ENCODE results near the gene HNRNPM.

Gene HNRNPM, protein sequence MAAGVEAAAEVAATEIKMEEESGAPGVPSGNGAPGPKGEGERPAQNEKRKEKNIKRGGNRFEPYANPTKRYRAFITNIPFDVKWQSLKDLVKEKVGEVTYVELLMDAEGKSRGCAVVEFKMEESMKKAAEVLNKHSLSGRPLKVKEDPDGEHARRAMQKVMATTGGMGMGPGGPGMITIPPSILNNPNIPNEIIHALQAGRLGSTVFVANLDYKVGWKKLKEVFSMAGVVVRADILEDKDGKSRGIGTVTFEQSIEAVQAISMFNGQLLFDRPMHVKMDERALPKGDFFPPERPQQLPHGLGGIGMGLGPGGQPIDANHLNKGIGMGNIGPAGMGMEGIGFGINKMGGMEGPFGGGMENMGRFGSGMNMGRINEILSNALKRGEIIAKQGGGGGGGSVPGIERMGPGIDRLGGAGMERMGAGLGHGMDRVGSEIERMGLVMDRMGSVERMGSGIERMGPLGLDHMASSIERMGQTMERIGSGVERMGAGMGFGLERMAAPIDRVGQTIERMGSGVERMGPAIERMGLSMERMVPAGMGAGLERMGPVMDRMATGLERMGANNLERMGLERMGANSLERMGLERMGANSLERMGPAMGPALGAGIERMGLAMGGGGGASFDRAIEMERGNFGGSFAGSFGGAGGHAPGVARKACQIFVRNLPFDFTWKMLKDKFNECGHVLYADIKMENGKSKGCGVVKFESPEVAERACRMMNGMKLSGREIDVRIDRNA

DNA sequence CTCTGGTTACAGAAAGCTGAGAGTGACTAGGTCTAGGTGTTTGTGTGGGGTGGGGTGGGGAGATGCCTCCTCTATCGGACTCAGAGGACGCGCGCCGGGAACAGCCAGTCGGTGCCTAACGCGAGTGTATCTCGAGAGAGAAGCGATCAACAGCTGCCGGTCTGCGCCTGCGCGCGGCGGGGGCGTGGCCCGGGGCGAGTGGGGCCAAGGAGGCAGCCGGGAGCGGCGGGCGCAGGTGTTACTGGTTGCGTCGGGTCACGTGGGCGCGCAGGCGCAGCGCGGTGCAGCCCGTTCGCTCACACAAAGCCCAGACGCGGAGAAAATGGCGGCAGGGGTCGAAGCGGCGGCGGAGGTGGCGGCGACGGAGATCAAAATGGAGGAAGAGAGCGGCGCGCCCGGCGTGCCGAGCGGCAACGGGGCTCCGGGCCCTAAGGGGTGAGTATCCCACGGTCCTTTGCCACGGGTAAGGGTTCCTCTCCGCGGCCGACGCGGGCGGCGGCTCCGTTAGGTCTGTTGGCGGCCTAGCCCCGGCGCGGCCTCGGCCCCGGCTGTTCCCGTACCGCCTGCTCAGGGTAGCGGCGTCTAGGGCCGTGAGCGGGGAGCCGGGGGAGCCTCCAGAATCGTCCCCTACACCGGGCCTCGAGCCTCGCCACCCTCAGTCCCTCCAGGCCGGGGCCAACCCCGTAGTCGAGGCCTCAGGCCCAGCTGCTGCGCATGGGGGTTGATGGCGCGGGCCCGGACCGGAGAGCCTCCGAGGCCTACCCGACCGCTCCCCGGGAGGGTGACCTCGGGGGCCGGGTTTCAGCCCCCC lies at the start of gene HNRNPM:
Gene HNRNPM, plus strand, starts transcription at position 299 of the 811 bp plus-strand sequence. Its CDS starts 24 bp downstream, at position 323.
- TF ChIP-seq, protein P1, sequence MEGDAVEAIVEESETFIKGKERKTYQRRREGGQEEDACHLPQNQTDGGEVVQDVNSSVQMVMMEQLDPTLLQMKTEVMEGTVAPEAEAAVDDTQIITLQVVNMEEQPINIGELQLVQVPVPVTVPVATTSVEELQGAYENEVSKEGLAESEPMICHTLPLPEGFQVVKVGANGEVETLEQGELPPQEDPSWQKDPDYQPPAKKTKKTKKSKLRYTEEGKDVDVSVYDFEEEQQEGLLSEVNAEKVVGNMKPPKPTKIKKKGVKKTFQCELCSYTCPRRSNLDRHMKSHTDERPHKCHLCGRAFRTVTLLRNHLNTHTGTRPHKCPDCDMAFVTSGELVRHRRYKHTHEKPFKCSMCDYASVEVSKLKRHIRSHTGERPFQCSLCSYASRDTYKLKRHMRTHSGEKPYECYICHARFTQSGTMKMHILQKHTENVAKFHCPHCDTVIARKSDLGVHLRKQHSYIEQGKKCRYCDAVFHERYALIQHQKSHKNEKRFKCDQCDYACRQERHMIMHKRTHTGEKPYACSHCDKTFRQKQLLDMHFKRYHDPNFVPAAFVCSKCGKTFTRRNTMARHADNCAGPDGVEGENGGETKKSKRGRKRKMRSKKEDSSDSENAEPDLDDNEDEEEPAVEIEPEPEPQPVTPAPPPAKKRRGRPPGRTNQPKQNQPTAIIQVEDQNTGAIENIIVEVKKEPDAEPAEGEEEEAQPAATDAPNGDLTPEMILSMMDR (IDR thresholded peaks at IDR 0.05; ENCODE audit: unreplicated experiment in 3 of 3) = no peak
- H3K36me3 Mint-ChIP-seq (ENCODE audit: low read depth) = peaks cover 31% of the 10 kb centered on the region

DNA sequence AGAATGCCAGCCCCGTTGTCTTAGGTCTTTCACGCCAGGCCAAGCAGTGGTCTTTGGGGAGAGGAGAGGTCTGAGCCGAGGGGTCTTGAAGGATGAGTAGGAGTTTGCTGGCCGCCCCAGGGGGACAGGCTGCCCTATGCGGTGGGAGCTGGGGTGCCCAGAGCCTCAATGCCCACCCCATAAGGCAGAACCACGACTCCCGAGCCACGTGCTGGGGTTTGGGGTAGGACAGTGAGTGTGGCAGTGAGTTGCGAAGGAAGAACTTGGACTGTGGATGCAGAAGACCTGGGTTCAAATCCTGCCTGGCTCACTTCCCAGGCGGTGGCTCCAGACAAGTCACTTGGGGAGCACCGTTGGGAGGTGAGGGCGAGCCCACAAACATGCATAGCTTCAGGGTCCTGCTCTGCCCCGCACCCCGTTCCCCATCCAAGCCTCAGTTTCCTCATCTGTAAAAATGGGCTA lies 49.1 kb upstream of the HNRNPM start:
- Mint-ChIP-seq H3K27ac (peak overlapping the region; percentile 18 to 45 (median 26)), H3K9me3 (no peaks in the 10 kb centered on the region), H3K4me3 (no peak overlapping the region), H3K27me3 (ENCODE audit: low read depth) (no peaks in the 10 kb centered on the region), H3K4me1 (peaks cover 36% of the 10 kb centered on the region), H3K36me3 (ENCODE audit: low read depth) (peaks cover 18% of the 10 kb centered on the region)
- TF ChIP-seq, protein P1 (IDR thresholded peaks at IDR 0.05; ENCODE audit: unreplicated experiment in 3 of 3) = no peak

More for the DNA sequence above, at the start of gene HNRNPM:
- H3K9me3 Mint-ChIP-seq = no peaks in the 10 kb centered on the region
- peak within 1 kb of the TSS; percentile 96 to 98 (median 97) for H3K4me3 Mint-ChIP-seq
- peaks cover 39% of the 10 kb centered on the region for H3K4me1 Mint-ChIP-seq
- peak within 1 kb of the TSS; percentile 97 to 98 (median 97) for H3K27ac Mint-ChIP-seq
- no peaks in the 10 kb centered on the region for H3K27me3 Mint-ChIP-seq (ENCODE audit: low read depth)

DNA sequence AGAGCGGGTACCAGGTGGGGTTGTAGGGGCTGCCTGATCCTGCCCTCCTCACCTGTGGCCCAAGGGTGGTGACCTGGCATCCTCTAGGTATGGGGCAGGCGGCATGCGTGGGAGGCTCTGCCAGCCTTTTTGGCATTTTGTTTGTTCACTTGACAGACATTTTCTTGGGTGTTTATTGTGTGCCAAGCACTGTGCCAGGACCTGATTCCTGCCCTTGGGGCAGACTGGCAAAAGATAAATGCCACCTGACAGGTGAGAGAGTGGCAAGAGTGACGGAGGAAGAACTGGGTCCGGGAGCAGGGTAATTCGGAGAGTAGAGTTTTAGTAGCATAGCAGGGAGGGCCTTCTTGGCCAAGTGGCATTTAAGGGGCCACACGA lies 48.6 kb upstream of the HNRNPM start:
- TF ChIP-seq, protein P1 (IDR thresholded peaks at IDR 0.05; ENCODE audit: unreplicated experiment in 3 of 3) = no peak

DNA sequence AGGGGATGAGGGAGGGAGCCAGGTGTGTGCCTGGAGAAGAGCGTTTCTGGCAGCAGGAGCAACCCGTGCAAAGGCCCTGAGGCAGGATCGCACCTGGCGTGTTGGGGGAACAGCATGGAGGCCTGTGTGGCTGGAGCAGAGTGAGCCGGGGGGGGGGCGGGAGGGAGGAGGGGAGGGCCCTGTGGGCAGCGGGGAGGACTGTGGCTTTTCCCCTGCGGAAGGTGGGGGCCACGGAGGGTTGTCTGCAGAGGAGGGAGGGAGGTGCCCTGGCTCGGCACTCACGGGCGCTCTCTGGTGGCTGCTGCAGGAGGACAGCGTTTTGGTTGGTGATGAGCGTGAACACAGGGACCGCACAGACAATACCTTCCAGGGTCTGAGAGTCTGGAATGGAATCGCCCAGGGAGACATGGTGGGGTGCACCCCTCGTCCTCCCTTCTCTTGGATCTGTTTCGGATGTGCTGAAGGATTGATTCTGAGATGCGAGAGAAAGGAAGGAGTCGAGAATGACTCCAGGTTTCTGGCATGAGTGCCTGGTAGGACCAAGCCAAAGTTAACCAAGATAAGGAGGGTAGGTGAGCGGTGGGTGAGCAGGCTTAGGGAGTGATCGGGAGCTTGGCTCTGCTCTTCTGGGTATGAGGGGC lies 48.1 kb upstream of the HNRNPM start:
- H3K4me3 Mint-ChIP-seq = peak overlapping the region; percentile 10 to 60 (median 60)
- no peaks in the 10 kb centered on the region for H3K9me3 Mint-ChIP-seq
- H3K36me3 Mint-ChIP-seq (ENCODE audit: low read depth) = peaks cover 20% of the 10 kb centered on the region
- TF ChIP-seq, protein P1 (IDR thresholded peaks at IDR 0.05; ENCODE audit: unreplicated experiment in 3 of 3) = peak; percentile 51 to 59 (median 59)
- peaks cover 33% of the 10 kb centered on the region for H3K4me1 Mint-ChIP-seq
- H3K27ac Mint-ChIP-seq = peak overlapping the region; percentile 90 to 93 (median 91)
- H3K27me3 Mint-ChIP-seq (ENCODE audit: low read depth) = no peaks in the 10 kb centered on the region

More for the DNA sequence above, 48.6 kb upstream of the HNRNPM start:
- no peak overlapping the region for H3K4me3 Mint-ChIP-seq
- peaks cover 18% of the 10 kb centered on the region for H3K36me3 Mint-ChIP-seq (ENCODE audit: low read depth)
- no peaks in the 10 kb centered on the region for H3K9me3 Mint-ChIP-seq
- peak overlapping the region; percentile 18 to 91 (median 40) for H3K27ac Mint-ChIP-seq
- H3K4me1 Mint-ChIP-seq = peaks cover 36% of the 10 kb centered on the region
- H3K27me3 Mint-ChIP-seq (ENCODE audit: low read depth) = no peaks in the 10 kb centered on the region

DNA sequence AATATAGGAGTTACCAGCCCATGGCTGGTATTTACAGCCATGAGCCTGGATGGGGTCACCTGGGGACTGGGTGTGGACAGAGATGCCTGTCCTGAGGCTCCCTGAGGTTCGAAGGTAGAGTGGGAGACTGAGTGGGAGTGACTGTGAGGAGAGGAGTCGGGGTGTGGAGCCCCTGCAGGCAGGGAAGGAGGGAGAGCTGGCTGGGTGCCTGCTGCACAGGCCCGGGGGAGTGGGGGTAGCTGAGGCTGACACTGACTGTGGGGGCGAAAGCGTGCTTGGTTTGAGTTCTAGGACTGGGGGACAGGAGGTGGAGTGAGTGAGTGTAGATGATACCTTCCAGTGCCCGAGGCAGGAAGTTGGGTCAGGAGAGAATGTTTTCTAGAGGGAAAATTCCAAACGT lies 47.5 kb upstream of the HNRNPM start:
- Mint-ChIP-seq H3K36me3 (ENCODE audit: low read depth) (peaks cover 24% of the 10 kb centered on the region), H3K4me3 (peak overlapping the region; percentile 35 to 60 (median 53)), H3K4me1 (peaks cover 28% of the 10 kb centered on the region), H3K27me3 (ENCODE audit: low read depth) (no peaks in the 10 kb centered on the region), H3K9me3 (no peaks in the 10 kb centered on the region), H3K27ac (peak overlapping the region; percentile 90 to 93 (median 91))
- TF ChIP-seq, protein P1 (IDR thresholded peaks at IDR 0.05; ENCODE audit: unreplicated experiment in 3 of 3) = no peak

All from nephron (organoid).